A673 (cell line): ENCODE data around the gene TSPAN2.

ENCODE experiments used
- CTCF ChIP-seq: fragments of 300-800, 200-600 bp; sonication (generic); conservative IDR thresholded peaks from 2 replicates; pipeline ENCODE4 v1.5.1; 2017; ENCODE audit warnings: low read depth, mild to moderate bottlenecking, antibody characterized with exemption, low read length, moderate library complexity, mixed read lengths
- EZH2 ChIP-seq: fragments of 200-600 bp; sonication (generic); IDR thresholded peaks from 2 replicates; pipeline ENCODE4 v1.6.1; 2017; ENCODE audit warnings: borderline replicate concordance, low read depth, mild to moderate bottlenecking, mixed read lengths, antibody characterized with exemption, low read length; ENCODE audit not compliant: poor library complexity, severe bottlenecking

- no peak for TF ChIP-seq CTCF
- TF ChIP-seq EZH2 = no peak
These were observed 47.9 kb upstream of the TSPAN2 start for GRCh38 chr1:115137191-115137590.
